Activated naive CD8-positive, alpha-beta T cell treated with anti-CD3 and anti-CD28 coated beads for 36 hours (primary cell): ENCODE results near the gene FAM180B. TPM values are rescaled to one million over a fixed set of nuclear protein-coding genes. Genes with fewer than 3 reads are reported as not detected.
A peak's percentile ranks its signal among the peaks of the same experiment; 100 is the strongest.

ENCODE experiments used
- DNase-seq: peaks from one replicate; pipeline ENCODE4 v3.0.0; 2021
- H3K27ac Mint-ChIP-seq: one replicate; pipeline ENCODE4 v1.8.0; 2022; ENCODE audit warnings: mild to moderate bottlenecking, moderate library complexity, mixed read lengths
- H3K27me3 Mint-ChIP-seq: one replicate; pipeline ENCODE4 v1.8.0; 2022; ENCODE audit warnings: mild to moderate bottlenecking, mixed read lengths
- H3K36me3 Mint-ChIP-seq: one replicate; pipeline ENCODE4 v1.8.0; 2021; ENCODE audit warnings: mild to moderate bottlenecking, mixed read lengths
- H3K4me1 Mint-ChIP-seq: one replicate; pipeline ENCODE4 v1.8.0; 2021; ENCODE audit warnings: mixed read lengths
- H3K4me3 Mint-ChIP-seq: one replicate; pipeline ENCODE4 v1.8.0; 2022; ENCODE audit warnings: mild to moderate bottlenecking, moderate library complexity, mixed read lengths
- H3K9me3 Mint-ChIP-seq: one replicate; pipeline ENCODE4 v1.8.0; 2022; ENCODE audit warnings: mixed read lengths
- total RNA-seq, 2 experiments: library from RNA; stranded (reverse); gene quantifications; one replicate each; pipeline ENCODE4 v1.2.3, GENCODE V29; 2021

Gene FAM180B
- total RNA-seq, 2 experiments from 2014 or later, result not detected

GRCh38 chr11:47583844-47584243, 2.6 kb upstream of the FAM180B start:
- no peak for DNase-seq
- Mint-ChIP-seq H3K4me3 (no peak overlapping the region), H3K27ac (no peak overlapping the region), H3K27me3 (no peaks in the 10 kb centered on the region), H3K4me1 (peaks cover 12% of the 10 kb centered on the region), H3K36me3 (peaks cover 34% of the 10 kb centered on the region), H3K9me3 (no peaks in the 10 kb centered on the region)

- H3K4me3 Mint-ChIP-seq, result no peak overlapping the region
- H3K36me3 Mint-ChIP-seq, result peaks cover 23% of the 10 kb centered on the region
- no peak overlapping the region for H3K27ac Mint-ChIP-seq
- no peak for DNase-seq
- H3K9me3 Mint-ChIP-seq, result no peaks in the 10 kb centered on the region
- H3K27me3 Mint-ChIP-seq, result peaks cover 6% of the 10 kb centered on the region
- H3K4me1 Mint-ChIP-seq, result peaks cover 7% of the 10 kb centered on the region
Measured at GRCh38 chr11:47587039-47587716, 700 bp downstream of the FAM180B start.

- no peaks in the 10 kb centered on the region for H3K9me3 Mint-ChIP-seq
- peaks cover 12% of the 10 kb centered on the region for H3K27me3 Mint-ChIP-seq
- peaks cover 8% of the 10 kb centered on the region for H3K4me1 Mint-ChIP-seq
- no peak overlapping the region for H3K4me3 Mint-ChIP-seq
- H3K27ac Mint-ChIP-seq, result no peak overlapping the region
- no peak for DNase-seq
- peaks cover 17% of the 10 kb centered on the region for H3K36me3 Mint-ChIP-seq
Measured at GRCh38 chr11:47587723-47588326, 1.3 kb downstream of the FAM180B start.

GRCh38 chr11:47589118-47589517, 2.6 kb downstream of the FAM180B start:
- peaks cover 11% of the 10 kb centered on the region for H3K36me3 Mint-ChIP-seq

GRCh38 chr11:47589584-47589976, 3.1 kb downstream of the FAM180B start:
- peaks cover 8% of the 10 kb centered on the region for H3K4me1 Mint-ChIP-seq
- H3K27ac Mint-ChIP-seq, result no peak overlapping the region
- H3K27me3 Mint-ChIP-seq, result peaks cover 28% of the 10 kb centered on the region
- peaks cover 6% of the 10 kb centered on the region for H3K36me3 Mint-ChIP-seq
- H3K9me3 Mint-ChIP-seq, result no peaks in the 10 kb centered on the region
- no peak for DNase-seq
- no peak overlapping the region for H3K4me3 Mint-ChIP-seq

More at GRCh38 chr11:47589118-47589517, 2.6 kb downstream of the FAM180B start:
- Mint-ChIP-seq H3K27ac (no peak overlapping the region), H3K4me3 (no peak overlapping the region), H3K9me3 (no peaks in the 10 kb centered on the region), H3K27me3 (peaks cover 24% of the 10 kb centered on the region), H3K4me1 (peaks cover 8% of the 10 kb centered on the region)
- DNase-seq, result no peak

- Mint-ChIP-seq H3K36me3 (no peaks in the 10 kb centered on the region), H3K27ac (no peak overlapping the region), H3K9me3 (no peaks in the 10 kb centered on the region), H3K27me3 (peaks cover 34% of the 10 kb centered on the region), H3K4me1 (peaks cover 8% of the 10 kb centered on the region), H3K4me3 (no peak overlapping the region)
- DNase-seq, result no peak
Measured at GRCh38 chr11:47589977-47590861, 3.7 kb downstream of the FAM180B start.

GRCh38 chr11:47591764-47592163, 5.3 kb downstream of the FAM180B start:
- no peak overlapping the region for H3K4me3 Mint-ChIP-seq
- H3K27ac Mint-ChIP-seq, result no peak overlapping the region
- no peaks in the 10 kb centered on the region for H3K9me3 Mint-ChIP-seq
- no peak for DNase-seq
- no peaks in the 10 kb centered on the region for H3K36me3 Mint-ChIP-seq
- peaks cover 8% of the 10 kb centered on the region for H3K4me1 Mint-ChIP-seq
- H3K27me3 Mint-ChIP-seq, result peaks cover 38% of the 10 kb centered on the region

GRCh38 chr11:47592251-47592650, 5.8 kb downstream of the FAM180B start:
- H3K4me3 Mint-ChIP-seq, result no peak overlapping the region
- peaks cover 38% of the 10 kb centered on the region for H3K27me3 Mint-ChIP-seq
- no peak for DNase-seq
- peaks cover 8% of the 10 kb centered on the region for H3K4me1 Mint-ChIP-seq
- H3K36me3 Mint-ChIP-seq, result no peaks in the 10 kb centered on the region
- H3K9me3 Mint-ChIP-seq, result no peaks in the 10 kb centered on the region
- no peak overlapping the region for H3K27ac Mint-ChIP-seq

GRCh38 chr11:47592970-47593369, 6.5 kb downstream of the FAM180B start:
- Mint-ChIP-seq H3K9me3 (no peaks in the 10 kb centered on the region), H3K4me3 (no peak overlapping the region), H3K27ac (no peak overlapping the region), H3K36me3 (no peaks in the 10 kb centered on the region), H3K27me3 (peaks cover 38% of the 10 kb centered on the region), H3K4me1 (peaks cover 8% of the 10 kb centered on the region)
- DNase-seq, result no peak

GRCh38 chr11:47593492-47593933, 7.0 kb downstream of the FAM180B start:
- Mint-ChIP-seq H3K9me3 (no peaks in the 10 kb centered on the region), H3K27me3 (peaks cover 38% of the 10 kb centered on the region), H3K4me3 (peak overlapping the region; percentile 34), H3K36me3 (no peaks in the 10 kb centered on the region), H3K27ac (no peak overlapping the region), H3K4me1 (peaks cover 8% of the 10 kb centered on the region)
- DNase-seq, result no peak

GRCh38 chr11:47593934-47594855, 7.7 kb downstream of the FAM180B start, which contains the start of gene C1QTNF4:
TSS of gene C1QTNF4 (minus strand) at chr11:47594411. CDS start at chr11:47590810, 3,601 bp downstream.
- Mint-ChIP-seq H3K27ac (no peak within 1 kb of the TSS), H3K27me3 (peaks cover 38% of the 10 kb centered on the region), H3K4me3 (peak within 1 kb of the TSS; percentile 34), H3K4me1 (peaks cover 8% of the 10 kb centered on the region), H3K36me3 (no peaks in the 10 kb centered on the region), H3K9me3 (no peaks in the 10 kb centered on the region)
- no peak for DNase-seq

GRCh38 chr11:47595029-47595428, 8.6 kb downstream of the FAM180B start:
- no peak overlapping the region for H3K27ac Mint-ChIP-seq
- peaks cover 8% of the 10 kb centered on the region for H3K4me1 Mint-ChIP-seq
- no peak for DNase-seq
- no peak overlapping the region for H3K4me3 Mint-ChIP-seq
- no peaks in the 10 kb centered on the region for H3K9me3 Mint-ChIP-seq
- H3K27me3 Mint-ChIP-seq, result peaks cover 38% of the 10 kb centered on the region
- H3K36me3 Mint-ChIP-seq, result no peaks in the 10 kb centered on the region

GRCh38 chr11:47595967-47596366, 9.5 kb downstream of the FAM180B start:
- Mint-ChIP-seq H3K4me1 (peaks cover 8% of the 10 kb centered on the region), H3K4me3 (no peak overlapping the region), H3K27ac (no peak overlapping the region), H3K9me3 (no peaks in the 10 kb centered on the region), H3K36me3 (no peaks in the 10 kb centered on the region), H3K27me3 (peaks cover 38% of the 10 kb centered on the region)
- no peak for DNase-seq

- Mint-ChIP-seq H3K9me3 (no peaks in the 10 kb centered on the region), H3K4me3 (no peak overlapping the region), H3K27me3 (peaks cover 7% of the 10 kb centered on the region), H3K4me1 (no peaks in the 10 kb centered on the region), H3K27ac (no peak overlapping the region), H3K36me3 (no peaks in the 10 kb centered on the region)
- no peak for DNase-seq
Measured at GRCh38 chr11:47599902-47600301, 13.4 kb downstream of the FAM180B start.
